GM19395 (cell line): Measurements from ENCODE around the gene ZNF837.
A peak's percentile ranks its signal among the peaks of the same experiment; 100 is the strongest.
"Not testable (repeated sequence)": the region's sequence is repeated elsewhere in the genome, so short reads cannot be mapped to it uniquely, and the experiment has no call there.

Source experiments
- ATAC-seq: cut with Tn5 transposase; IDR thresholded peaks from one replicate; pipeline ENCODE4 v1.9.1; 2021; ENCODE audit warnings: mild to moderate bottlenecking, moderate library complexity; ENCODE audit not compliant: unreplicated experiment

The ZNF837 gene

DNA sequence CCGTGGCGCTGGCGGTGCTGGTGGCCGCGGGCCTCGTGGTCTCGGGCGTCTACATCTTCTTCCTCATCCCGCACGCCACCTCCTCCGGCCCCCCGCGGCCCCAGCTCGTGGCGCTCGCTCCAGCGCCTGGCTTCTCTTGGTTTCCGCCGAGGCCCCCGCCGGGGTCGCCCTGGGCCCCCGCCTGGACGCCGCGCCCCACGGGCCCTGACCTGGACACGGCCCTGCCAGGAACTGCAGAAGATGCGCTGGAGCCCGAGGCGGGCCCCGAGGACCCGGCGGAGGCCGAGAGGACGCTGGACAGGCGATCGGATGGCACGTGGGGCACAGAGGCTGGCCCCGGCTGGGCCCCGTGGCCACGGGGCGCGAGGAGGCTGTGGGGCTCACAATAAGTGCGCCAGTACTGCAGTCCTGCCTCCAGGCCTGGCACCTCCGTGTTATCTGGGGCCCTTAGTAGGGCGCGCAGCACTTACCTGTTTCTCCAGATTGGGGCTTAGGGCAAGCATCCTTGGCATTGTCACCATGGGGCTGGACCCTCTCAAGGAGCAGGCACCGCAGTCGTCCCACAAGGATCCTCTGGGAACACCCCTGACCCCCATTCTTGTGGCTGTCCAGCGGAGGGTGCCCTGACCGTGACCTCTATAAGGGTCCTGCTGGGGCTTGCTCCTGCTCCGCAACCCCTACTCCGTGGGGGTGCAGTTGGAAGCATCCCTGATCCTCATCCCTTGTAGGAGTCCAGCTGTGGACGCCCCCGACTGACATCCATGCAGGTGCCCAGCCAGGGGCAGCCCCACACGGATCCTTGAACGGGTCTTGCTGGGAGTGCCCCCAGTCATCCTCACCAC, 16.1 kb upstream of the ZNF837 start:
- ATAC-seq: no peak

DNA sequence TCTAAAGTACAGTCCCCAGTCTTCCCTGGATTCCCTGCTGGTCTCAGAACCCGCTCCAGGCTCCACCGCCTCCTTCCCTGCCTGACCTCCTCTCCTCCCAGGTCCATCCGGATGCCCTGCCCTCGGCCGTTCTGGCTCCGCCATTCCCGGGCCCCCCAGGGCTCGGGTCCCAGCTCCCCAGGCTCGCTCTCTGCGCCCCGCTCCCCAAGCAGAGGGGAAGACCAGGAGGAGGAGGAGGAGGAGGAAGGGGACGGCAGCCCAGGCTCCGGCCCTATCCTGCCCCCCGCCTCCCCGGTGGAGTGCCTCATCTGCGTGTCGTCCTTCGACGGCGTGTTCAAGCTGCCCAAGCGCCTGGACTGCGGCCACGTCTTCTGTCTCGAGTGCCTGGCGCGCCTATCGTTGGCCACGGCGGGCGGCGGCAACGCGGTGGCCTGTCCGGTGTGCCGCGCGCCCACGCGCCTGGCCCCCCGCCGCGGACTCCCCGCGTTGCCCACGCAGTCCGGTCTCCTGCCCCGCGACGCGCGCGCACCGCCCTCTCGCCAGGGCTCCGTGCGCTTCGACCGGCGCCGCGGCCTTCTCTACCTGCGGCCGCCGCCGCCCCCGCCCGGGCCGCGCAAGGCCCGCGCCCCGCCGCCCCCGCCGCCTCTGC, 15.3 kb upstream of the ZNF837 start:
- no peak for ATAC-seq

DNA sequence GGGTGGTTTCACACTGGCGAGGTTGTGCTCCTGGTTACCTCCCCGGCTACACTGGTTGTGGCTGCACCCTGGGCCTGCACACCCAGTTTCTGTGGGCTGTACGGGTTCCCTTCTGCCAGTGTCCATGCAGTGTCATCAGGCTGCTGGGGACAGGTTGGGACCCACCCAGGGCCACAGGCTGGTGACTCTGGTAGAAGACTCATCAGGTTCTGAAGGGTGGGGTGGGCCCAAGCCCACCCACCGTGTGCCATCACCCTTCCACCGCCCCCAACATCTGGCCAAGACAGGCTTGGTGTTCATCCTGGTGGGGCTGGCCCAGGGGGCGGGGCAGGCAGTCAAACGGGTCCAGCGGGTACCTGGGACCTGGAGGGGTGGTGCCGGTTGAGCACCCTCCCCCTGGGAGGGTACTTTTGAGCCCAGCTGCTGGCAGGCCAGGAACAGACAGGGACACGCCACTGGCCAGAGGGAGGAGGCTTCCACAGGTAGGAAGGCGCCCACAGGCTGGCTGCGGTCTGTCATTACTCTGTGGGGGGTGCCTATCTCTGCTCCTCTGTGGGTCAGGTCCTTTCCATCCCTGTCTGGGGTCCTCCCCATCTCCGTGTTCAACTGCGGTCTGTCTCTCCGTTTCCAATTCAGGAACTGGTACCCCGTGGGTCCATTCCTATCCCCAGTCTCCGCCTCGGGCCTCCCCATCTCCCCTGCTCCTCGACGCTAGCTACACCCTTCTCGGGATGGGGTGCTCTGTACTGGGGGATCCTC, 14.6 kb upstream of the ZNF837 start, which contains the start of gene RNF225:
Gene RNF225, plus strand, starts transcription at position 437 of the 759 bp plus-strand sequence. CDS start 434 bp downstream, outside the sequence.
- no peak for ATAC-seq

DNA sequence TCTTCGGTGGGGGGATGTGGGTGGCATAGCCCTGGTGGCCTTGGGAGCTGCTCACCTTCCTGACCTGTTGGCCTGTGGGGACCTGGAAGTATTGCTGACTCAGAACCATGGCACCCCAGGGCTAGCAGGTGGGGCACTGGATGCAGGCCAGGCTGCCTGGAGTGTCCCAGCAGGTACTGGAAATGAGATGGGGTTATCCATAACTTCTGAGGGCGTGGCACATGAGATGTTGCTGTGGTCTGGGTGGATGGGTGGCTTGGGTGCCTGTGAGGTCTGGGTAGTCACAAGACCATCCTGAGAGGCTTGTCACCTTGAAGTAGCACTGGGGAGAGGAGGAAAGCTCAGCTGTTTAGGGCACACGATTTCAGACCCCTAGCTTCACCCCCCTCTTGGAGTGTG, 14.0 kb upstream of the ZNF837 start:
- no peak for ATAC-seq

DNA sequence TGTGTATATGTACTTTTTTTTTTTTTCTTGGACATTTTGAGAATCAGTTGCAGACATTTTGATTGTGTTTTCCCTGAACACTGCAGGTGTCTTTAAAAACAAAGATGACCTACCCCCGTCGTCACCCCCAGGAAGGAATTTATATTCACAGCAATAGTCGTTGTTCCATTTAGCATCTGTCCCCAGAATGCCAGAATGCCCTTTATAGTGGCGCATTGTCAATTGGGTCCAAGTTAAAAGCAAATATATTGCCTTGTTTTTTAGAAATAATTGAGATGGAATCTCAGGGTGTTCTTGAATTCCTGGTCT, 12.8 kb upstream of the ZNF837 start:
- no peak for ATAC-seq

GRCh38 chr19:58392945-58393724, 12.3 kb upstream of the ZNF837 start:
- no peak for ATAC-seq

GRCh38 chr19:58388175-58388526, 7.3 kb upstream of the ZNF837 start:
- ATAC-seq: no peak

DNA sequence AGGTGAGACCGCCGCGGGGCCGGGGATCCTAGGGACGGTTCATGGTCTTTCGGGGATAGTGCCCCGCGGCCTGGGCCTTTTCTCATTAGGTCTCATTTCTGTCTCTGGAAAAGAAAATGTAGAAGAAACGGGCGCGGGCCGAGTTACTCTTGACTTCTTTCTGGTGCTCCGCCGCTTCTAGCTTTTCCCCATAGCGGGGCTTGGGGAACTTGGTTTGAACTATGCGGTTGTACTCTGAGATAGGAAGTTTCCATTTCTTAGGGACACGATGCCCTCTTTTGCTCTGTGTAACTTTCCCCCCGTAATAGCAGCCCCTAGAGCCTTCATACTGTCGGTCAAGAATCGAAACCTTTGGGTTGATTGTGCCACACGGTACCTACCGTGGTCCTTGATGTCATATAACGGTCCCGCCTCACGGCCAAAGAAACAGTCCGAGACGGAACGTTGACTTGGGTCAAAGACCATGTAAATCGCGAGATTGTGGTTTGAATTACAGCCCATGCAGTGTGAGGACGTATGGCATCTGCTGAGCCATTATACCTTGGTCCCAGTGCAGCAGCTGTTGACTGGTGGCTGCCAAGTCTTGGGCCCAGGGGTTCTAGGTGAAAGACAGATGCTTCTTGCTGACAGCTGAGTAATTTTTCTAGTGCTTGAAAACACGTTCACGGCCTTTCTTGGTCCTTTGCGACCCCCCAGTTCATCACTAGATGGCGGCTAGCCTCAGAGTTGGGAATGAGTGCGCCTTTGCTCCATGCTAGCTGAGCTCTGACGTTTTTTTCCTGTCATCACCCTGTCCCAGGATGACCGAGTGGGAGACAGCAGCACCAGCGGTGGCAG, 6.7 kb upstream of the ZNF837 start:
- ATAC-seq: no peak

DNA sequence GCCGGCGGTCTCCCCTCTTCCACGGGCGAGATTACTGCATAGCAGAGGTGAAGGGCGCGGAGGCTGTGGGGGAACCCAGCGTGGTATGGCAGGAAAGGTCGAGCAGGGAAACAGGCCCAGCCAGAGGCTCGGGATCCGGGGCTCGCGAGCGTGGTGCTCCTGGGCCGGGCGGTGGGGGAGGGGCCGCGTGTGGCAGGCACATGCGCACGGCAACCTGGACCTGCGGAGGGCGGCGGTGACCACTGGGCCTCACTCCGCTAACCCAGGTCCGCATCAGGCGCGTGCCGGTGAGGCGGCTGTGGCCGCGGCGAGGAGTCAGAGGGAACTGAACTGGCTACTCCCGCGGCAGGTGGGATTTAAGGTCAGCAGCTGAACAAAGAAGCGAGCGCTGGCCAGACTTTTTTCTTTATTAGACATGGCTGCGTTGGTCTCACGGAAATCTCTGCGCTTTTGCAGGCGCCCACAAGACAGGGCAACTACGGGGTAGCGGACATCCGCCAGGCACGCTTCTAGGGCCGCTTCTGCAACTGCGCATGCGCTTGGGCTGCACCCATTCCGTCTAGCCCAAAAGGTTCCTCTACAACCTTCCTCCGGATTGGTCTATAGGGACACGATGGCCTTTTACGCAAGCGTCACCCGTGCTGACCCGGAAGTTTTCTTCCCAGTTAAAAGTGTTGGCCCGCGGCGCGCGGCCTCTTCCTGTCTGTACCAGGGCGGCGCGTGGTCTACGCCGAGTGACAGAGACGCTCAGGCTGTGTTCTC, 5.9 kb upstream of the ZNF837 start, which contains the start of gene RPS5:
Gene RPS5, plus strand, starts transcription at position 694 of the 762 bp plus-strand sequence. CDS start 869 bp downstream, outside the sequence.
- ATAC-seq: peak; percentile 89

- peak; percentile 13 for ATAC-seq
Measured at GRCh38 chr19:58385891-58386575, 5.2 kb upstream of the ZNF837 start.

GRCh38 chr19:58385313-58385890, 4.6 kb upstream of the ZNF837 start:
- ATAC-seq: no peak

GRCh38 chr19:58382997-58383603, 2.3 kb upstream of the ZNF837 start:
- ATAC-seq: no peak

DNA sequence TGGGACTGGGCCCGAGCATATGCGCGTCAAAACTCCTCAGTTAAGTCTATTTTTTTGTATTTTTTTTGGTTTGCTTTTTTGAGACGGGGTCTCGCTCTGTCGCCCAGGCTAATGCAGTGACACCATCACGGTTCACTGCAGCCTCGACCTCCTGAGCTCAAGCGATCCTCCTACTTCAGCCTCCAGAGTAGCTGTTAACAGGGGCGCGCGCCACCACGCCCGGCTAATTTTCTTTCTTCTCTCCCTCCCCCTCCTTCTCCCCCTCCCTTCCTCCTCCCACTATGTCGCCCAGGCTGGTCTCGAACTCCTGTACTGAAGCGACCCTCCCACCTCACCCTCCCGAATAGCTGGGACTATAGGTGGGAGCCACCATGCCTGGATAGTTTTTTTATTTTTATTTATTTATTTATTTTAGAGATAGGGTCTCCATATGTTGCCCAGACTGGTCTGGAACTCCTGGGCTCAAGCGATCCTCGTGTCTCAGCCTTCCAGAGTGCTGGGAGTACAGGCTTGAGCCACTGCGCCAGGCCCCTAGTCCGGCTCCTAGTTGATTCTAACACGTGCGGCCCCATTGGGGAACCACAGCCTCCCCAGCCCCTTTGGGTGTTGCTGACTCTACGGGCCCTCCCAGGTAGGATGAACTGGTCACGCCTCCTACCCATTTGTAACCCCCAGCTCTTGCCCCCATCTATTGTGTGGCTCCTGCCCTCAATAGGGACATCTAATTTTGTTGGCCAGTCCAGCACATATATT, 806 bp upstream of the ZNF837 start:
- ATAC-seq: no peak

GRCh38 chr19:58380037-58380661, 681 bp downstream of the ZNF837 start:
- no peak for ATAC-seq

DNA sequence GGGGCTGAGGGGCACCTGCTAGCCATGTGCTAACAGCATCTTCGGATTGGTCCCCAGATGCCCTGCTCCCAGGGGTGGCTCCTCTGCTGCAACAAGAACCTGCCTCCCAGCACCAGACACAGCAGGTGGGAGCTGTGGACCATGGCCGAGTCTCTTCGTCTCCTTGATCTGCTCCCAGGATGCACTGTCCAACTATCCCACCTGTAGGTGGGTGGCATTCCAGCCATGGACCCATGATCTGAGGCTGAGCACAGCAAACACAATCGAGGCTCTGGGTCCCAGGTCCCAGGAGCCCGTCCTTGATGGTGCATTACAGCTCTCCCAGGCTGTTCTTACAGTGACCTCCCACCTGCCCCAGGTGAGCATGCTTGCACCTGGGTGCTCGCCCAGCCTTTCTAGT, 1.6 kb downstream of the ZNF837 start:
- no peak for ATAC-seq

- not testable (repeated sequence) for ATAC-seq
Measured at GRCh38 chr19:58376724-58377123, 4.1 kb downstream of the ZNF837 start.

DNA sequence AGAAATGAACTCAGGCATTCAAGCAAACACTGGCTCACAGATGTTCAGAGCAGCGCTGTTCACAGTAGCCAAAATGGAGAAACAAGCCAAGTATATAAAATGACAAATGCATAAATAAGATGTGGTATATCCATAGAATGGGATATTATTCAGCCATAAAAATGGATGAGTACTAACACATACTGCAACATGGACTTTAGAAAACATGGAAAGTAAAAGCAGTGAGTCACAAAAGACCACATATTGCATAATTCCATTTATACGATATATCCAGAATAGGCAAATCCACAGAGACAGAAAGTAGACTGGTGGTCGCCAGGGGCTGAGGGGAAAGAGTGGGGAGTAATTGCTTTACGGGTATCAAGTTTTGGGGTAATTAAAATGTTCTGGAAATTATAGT, 6.6 kb downstream of the ZNF837 start:
- ATAC-seq: no peak
